ENCODE results near the gene ZNF652. TPM values are rescaled to one million over a fixed set of nuclear protein-coding genes. Genes with fewer than 3 reads are reported as not detected.

ZNF652 gene
- total and polyA plus RNA-seq, 2 of the 4 experiments (the other 2 are of a cell fraction), result 3.6 to 8.8 TPM

DNA sequence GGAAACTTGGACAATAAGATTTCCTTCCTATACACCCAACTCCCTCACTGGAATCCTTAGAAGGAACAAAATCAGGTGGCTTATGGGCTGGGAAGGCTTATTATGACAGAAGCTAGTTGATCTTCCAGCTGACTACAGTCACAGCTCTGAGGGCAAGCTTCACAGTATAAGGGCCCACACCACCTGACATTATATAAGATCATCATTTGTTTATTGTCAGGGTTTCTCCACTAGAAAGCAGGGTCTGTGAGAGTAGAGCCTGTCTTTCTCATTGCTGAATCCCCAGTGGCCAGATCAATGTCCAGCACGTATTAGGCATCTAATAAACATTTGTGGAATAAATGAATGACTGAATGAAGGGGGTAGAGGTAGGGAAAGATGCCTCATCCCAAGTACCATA is 73.7 kb downstream of the ZNF652 start:
- Histone ChIP-seq H3K9me3 (ENCODE audit: control insufficient read depth, insufficient read depth, low read length) (no peaks in the 10 kb centered on the region), H4K20me1 (ENCODE audit: insufficient read depth, low read length) (no peaks in the 10 kb centered on the region), H4K5ac (ENCODE audit: low read depth, low read length) (no peak overlapping the region), H3K4me3 (ENCODE audit: insufficient read depth, low read depth, low read length) (no peak overlapping the region), H3K9ac (ENCODE audit: low read depth, low read length) (no peak overlapping the region), H2AFZ (replicated peaks; ENCODE audit: low read length, poor library complexity) (no peak overlapping the region), H3K56ac (ENCODE audit: extremely low read depth, insufficient read depth, low read length) (no peak overlapping the region), H2AK9ac (replicated peaks; ENCODE audit: low read depth, low read length, poor library complexity) (no peak overlapping the region), H3K36me3 (ENCODE audit: control insufficient read depth, insufficient read depth, low read length) (peaks cover 9% of the 10 kb centered on the region), H3K27ac (ENCODE audit: insufficient read depth, low read length) (no peak overlapping the region), H3K9me1 (ENCODE audit: insufficient read depth, low read length) (no peaks in the 10 kb centered on the region), H3K4me2 (ENCODE audit: low read depth, low read length) (no peak overlapping the region), H3K18ac (ENCODE audit: low read depth, low read length) (no peak overlapping the region), H2AK5ac (ENCODE audit: low read depth, low read length) (no peak overlapping the region), H3K4ac (ENCODE audit: low read depth, low read length) (no peak overlapping the region), H4K91ac (ENCODE audit: insufficient read depth, low read depth, low read length) (no peak overlapping the region), H4K8ac (ENCODE audit: low read depth in 2 of 2, low read length in 2 of 2) (no peak overlapping the region), H3K23ac (ENCODE audit: low read depth, low read length) (no peak overlapping the region), H3K27me3 (ENCODE audit: control insufficient read depth, insufficient read depth, low read length) (no peaks in the 10 kb centered on the region), H2BK5ac (ENCODE audit: low read depth, low read length, poor library complexity, severe bottlenecking) (no peak overlapping the region), H2BK15ac (ENCODE audit: low read depth, low read length) (no peak overlapping the region), H2BK20ac (ENCODE audit: low read depth, low read length) (no peak overlapping the region), H2BK120ac (ENCODE audit: low read depth, low read length) (no peak overlapping the region), H3K79me1 (ENCODE audit: low read depth in 1 of 2, low read length in 2 of 2) (no peaks in the 10 kb centered on the region), H3K14ac (replicated peaks; ENCODE audit: low read depth, low read length) (no peak overlapping the region), H3K4me1 (ENCODE audit: control insufficient read depth, insufficient read depth, low read length) (no peaks in the 10 kb centered on the region)
- no peak for DNase-seq
- 100% methylated on average over 1 of the region's 1 CpG; no CpG with 5 or more reads in 1 of the 2 experiments for WGBS, 2 experiments (ENCODE audit: extremely low coverage in 2 of 2, insufficient read length in 1 of 2)
- POLR2A ChIA-PET (ENCODE audit: unreplicated experiment), result no interaction called here
- TF ChIP-seq BHLHE40 (IDR thresholded peaks at IDR 0.05; ENCODE audit: low read depth, low read length) (no peak), SMC3 (IDR thresholded peaks at IDR 0.05; ENCODE audit: low read depth, low read length) (no peak), MAFK (IDR thresholded peaks at IDR 0.05; ENCODE audit: low read depth, low read length) (no peak), MXI1 (IDR thresholded peaks at IDR 0.05; ENCODE audit: borderline replicate concordance, low read depth, low read length) (no peak), NFE2L2 (IDR thresholded peaks at IDR 0.05; ENCODE audit: low read depth, low read length) (no peak), CHD1 (IDR thresholded peaks at IDR 0.05; ENCODE audit: low read depth, low read length) (no peak), CEBPB (IDR thresholded peaks at IDR 0.05; ENCODE audit: low read depth, low read length) (no peak)
- TF ChIP-seq, protein P1, sequence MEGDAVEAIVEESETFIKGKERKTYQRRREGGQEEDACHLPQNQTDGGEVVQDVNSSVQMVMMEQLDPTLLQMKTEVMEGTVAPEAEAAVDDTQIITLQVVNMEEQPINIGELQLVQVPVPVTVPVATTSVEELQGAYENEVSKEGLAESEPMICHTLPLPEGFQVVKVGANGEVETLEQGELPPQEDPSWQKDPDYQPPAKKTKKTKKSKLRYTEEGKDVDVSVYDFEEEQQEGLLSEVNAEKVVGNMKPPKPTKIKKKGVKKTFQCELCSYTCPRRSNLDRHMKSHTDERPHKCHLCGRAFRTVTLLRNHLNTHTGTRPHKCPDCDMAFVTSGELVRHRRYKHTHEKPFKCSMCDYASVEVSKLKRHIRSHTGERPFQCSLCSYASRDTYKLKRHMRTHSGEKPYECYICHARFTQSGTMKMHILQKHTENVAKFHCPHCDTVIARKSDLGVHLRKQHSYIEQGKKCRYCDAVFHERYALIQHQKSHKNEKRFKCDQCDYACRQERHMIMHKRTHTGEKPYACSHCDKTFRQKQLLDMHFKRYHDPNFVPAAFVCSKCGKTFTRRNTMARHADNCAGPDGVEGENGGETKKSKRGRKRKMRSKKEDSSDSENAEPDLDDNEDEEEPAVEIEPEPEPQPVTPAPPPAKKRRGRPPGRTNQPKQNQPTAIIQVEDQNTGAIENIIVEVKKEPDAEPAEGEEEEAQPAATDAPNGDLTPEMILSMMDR (conservative IDR thresholded peaks at IDR 0.05; ENCODE audit: low read depth, low read length), result no peak
- BruUV-seq (replicated peaks), result no TSS peak
- in situ Hi-C loops (cut with MboI; ENCODE audit: low sequenced_read_pairs) (no loop called here), intact Hi-C loops (cut with micrococcal nuclease) (no loop called here), dilution Hi-C loops (cut with HindIII; ENCODE audit: low sequenced_read_pairs, unreplicated experiment) (no loop called here)
- ATAC-seq (ENCODE audit: low read depth), result no peak
- CTCF ChIA-PET, result no interaction called here

All from IMR-90 (cell line).